Embryonic facial prominence (tissue), 1 donor: Measurements from ENCODE around the gene SLX9.
A peak's percentile ranks its signal among the peaks of the same experiment; 100 is the strongest.

Experiments
- DNase-seq: peaks from one replicate; pipeline ENCODE4 v3.0.0-alpha.2; 2016; ENCODE audit errors: extremely low spot score

The SLX9 gene

GRCh38 chr21:44947930-44948331 is 8.1 kb downstream of the SLX9 start:
- DNase-seq, result no peak

GRCh38 chr21:44948426-44949120 is 8.7 kb downstream of the SLX9 start:
- no peak for DNase-seq

GRCh38 chr21:44949161-44949778 is 9.4 kb downstream of the SLX9 start:
- DNase-seq, result no peak

- no peak for DNase-seq
Observed at GRCh38 chr21:44949779-44950198, 10.0 kb downstream of the SLX9 start.

GRCh38 chr21:44950351-44950750 is 10.5 kb downstream of the SLX9 start:
- no peak for DNase-seq

- DNase-seq, result no peak
Observed at GRCh38 chr21:44951186-44951915, 11.5 kb downstream of the SLX9 start.

GRCh38 chr21:44952116-44952928 is 12.5 kb downstream of the SLX9 start:
- no peak for DNase-seq

GRCh38 chr21:44952929-44953627 is 13.2 kb downstream of the SLX9 start:
- no peak for DNase-seq

- no peak for DNase-seq
Observed at GRCh38 chr21:44953628-44954021, 13.8 kb downstream of the SLX9 start.

GRCh38 chr21:44954281-44954771 is 14.5 kb downstream of the SLX9 start:
- DNase-seq, result no peak

- no peak for DNase-seq
Observed at GRCh38 chr21:44955141-44955797, 15.4 kb downstream of the SLX9 start.

GRCh38 chr21:44955798-44956175 is 16.0 kb downstream of the SLX9 start:
- DNase-seq, result no peak

- DNase-seq, result no peak
Observed at GRCh38 chr21:44956356-44957046, 16.7 kb downstream of the SLX9 start.

GRCh38 chr21:44957047-44957831 is 17.4 kb downstream of the SLX9 start:
- no peak for DNase-seq

- no peak for DNase-seq
Observed at GRCh38 chr21:44957901-44958451, 18.1 kb downstream of the SLX9 start.

- peak; percentile 33 for DNase-seq
Observed at GRCh38 chr21:44958471-44959191, 18.8 kb downstream of the SLX9 start.

GRCh38 chr21:44959376-44960091 is 19.7 kb downstream of the SLX9 start:
- no peak for DNase-seq
